ENCODE data around the gene NXNL1.

Gene NXNL1

DNA sequence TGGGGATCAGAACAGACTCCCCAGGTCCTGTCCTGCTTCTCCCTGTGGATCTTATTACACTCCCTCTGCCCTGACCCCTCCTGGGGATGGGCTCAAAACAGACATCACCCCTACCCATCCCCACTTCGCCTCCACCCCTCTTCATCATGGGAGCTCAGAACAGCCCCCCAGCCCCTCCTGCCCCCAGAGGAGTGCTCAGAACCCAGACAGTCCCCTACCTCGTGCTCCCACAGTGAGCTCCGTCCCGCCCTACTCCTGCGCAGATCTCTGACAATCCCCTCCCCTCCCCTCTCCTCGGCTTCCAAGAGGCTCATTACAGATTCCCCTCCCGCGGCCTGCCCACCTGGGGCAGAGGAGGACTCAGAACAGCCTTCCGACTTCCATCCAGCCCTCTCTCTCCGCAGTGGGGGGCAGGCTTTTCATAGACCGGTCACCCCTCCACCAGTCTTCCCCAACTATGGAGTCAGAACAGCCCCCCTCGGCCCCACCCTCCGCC lies 6.1 kb downstream of the NXNL1 start:
- DNase-seq = no peak

DNA sequence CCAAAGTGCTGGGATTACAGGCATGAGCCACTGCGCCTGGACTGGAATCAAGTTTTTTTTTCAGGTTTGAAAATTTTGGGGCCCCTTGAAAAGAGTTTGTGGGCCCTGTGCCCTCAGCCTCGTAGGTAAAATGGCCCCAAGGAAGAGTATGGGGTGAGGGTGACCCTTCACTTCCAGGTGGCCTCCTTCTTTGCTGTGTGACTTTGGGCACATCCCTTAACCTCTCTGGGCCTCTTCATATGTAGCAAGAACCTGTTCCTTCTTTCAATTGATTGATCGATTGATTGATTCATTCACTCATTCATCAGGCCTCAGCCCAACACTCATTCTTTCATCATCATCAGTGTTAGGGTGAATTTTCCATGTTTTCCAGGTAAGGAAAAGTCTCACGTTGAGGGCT lies 8.9 kb downstream of the NXNL1 start:
- no peak for DNase-seq

DNA sequence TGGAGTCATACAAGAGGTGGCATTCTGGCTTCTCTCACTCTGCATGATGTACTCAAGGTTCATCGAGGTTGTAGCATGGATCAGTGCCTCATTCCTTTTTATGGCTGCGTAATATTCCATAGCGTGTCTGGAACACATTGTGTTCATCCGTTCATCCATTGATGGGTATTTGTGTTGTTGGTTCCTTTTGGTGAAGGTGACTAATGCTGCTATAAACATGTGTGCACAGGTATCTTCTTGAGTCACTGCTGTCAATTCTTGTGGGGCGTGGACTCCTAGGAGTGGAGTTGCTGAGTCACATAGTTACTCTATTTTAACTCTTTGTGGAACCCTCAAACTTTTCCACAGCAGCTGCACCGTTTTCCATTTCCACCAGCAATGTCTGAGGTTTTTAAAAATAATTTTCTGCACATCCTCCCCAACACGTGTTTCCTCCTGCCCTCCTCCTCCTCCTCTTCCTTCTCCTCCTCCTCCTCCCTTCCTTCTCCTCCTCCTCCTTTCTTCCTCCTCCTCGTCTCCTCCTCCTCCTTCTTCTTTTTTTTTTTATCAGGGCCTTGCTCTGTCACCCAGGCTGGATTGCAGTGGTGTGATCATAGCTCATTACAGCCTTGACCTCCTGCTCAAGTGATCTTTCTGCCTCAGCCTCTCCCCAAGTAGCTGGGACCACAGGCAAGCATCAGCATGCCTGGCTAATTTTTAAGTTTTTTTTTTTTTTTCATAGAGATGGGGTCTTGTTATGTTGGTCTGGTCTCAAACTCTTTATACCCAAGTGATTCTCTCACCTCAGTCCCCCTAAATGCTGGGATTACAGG lies 10.3 kb downstream of the NXNL1 start:
- DNase-seq = no peak

DNA sequence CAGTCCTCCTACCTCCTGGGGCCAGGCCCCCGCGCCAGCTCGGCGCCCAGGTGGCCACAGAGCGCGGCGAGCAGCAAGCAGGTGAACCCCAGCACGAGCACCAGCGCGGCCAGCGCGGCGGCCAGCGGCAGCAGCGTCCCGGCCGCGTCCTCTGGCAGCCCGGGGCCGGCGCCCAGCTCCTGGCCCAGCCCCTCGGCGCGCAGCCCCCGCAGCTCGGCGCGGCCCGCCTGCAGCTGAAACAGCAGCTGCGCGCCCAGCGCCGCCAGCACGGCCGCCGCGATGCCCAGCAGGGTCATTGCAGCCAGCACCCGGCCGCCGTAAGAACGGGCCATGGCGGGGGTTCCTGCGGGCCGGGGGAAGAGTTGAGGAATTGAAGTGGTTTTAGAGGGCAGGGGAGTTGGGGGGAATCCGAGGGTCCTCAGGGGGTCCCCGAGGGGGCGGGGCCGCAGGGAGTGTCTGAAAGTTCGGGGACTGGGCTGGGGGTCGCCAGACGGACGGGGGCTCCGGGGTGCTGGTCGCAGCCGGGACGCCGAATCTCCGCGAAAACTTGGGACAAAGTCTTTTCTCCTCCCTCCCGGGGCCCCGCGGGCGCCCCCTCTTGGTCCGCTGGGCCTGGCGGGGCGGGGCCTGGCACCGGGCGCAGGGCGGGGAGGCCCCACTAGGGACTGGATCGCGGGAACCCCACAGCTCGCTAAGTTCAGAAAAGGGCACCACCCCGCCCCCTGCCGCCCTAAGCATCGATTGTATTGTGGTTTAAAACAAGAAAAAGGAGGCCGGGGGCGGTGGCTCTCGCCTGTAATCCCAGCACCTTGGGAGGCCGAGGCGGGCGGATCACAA lies 12.4 kb downstream of the NXNL1 start, which contains the start of gene TMEM221:
Gene TMEM221 (minus strand): TSS at position 538 of the 837 bp plus-strand sequence. CDS start 206 bp downstream, at position 332.
- no peak for DNase-seq

DNA sequence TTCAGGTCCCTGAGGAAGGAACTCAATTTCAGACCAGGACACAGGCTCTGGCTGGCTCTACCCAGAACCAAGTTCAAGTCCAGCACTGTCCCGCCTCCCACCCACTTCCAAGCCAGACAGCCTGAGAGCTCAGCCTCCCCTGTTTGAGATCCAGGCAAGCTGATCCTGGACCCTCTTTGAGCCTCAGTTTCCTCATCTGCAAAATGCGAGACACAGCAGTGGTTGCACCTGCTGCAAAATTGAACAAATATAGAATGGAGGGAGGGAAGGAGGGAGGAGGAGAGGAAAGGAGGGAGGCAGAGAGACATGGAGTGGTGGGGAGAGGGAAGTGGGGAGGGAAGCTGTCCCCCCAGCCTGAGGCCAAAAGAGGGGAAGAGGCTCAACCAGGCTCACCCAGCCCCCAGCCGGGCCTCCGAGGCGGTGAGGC lies 13.0 kb downstream of the NXNL1 start:
- DNase-seq = no peak

DNA sequence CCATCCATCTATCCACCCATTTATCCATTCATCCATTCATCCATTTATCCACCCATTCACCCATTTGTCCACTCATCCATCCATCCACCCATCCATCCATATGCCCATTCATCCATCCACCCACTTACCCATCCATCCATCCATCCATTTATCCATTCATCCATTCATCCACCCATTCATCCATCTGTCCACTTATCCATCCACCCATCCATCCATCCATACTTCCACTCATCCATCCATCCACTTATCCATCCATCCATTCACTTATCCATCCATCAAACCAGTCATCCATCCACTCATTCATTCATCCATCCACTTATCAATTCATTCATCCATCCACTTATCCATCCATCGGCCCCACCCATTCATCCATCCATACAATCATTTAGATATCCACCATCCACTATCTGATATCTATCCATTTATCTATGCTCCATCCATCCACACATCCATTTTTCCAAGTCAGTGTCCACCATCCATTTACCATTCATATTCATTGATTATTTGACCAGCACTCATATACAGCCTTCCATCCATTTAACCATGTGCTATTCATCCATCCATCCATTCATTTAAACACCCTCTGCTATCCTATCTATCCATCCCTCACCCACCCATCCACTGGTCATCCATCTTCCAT lies 15.1 kb downstream of the NXNL1 start:
- DNase-seq = no peak

DNA sequence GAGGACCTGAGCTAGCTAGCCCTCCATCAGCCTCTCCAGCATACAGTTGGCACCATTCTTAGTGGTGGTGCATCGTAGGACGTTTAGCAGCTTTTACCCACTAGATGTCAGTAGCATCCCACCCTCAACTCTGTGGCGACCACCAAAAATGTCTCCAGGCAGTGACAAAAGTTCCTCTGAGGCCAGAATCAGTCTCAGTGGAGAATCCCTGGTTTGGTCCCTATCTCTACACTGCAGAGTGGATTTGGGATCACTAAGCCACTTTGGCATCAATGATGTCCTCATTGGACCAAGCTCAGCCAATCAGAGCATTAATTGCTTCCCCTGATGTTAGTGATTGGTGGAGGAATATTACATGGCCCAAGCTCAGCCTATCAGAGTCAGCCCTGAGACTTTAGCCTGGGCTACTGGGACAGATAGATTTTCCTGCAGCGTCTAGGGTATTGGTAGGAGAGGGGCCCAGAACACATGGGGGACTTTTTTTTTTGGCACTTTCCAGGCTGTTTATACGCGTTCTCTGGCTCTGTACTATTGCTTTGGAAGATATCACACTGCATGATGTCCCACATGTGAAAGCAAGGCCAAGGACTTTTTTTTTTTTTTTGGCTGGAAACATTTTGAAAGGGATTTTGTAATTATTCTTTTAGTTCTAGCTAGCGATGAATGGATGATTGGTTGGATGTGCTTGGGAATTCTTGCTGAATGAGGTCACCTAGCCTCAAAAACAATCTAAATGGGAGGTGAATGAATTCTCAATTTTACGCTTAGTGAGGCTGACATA lies 19.3 kb downstream of the NXNL1 start:
- DNase-seq = no peak

DNA sequence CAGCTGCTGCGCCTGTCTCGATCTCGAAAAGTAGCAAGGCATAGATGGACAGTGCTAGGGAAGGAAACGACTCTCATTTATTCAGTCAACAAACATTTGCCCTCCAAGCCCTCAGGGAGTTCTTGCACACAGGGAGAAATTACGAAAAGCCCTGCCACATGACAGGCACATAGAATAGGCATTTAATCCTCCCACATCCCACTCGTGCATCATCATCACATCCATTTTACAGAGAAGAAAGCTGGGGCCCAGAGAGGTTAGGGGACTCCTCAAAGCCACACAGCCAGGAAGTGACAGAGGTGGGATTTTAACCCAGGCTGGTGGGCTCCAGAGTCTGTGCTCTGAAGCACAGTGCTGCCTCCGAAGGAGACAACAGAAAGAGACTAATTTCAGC lies 23.9 kb downstream of the NXNL1 start:
- DNase-seq = no peak

DNA sequence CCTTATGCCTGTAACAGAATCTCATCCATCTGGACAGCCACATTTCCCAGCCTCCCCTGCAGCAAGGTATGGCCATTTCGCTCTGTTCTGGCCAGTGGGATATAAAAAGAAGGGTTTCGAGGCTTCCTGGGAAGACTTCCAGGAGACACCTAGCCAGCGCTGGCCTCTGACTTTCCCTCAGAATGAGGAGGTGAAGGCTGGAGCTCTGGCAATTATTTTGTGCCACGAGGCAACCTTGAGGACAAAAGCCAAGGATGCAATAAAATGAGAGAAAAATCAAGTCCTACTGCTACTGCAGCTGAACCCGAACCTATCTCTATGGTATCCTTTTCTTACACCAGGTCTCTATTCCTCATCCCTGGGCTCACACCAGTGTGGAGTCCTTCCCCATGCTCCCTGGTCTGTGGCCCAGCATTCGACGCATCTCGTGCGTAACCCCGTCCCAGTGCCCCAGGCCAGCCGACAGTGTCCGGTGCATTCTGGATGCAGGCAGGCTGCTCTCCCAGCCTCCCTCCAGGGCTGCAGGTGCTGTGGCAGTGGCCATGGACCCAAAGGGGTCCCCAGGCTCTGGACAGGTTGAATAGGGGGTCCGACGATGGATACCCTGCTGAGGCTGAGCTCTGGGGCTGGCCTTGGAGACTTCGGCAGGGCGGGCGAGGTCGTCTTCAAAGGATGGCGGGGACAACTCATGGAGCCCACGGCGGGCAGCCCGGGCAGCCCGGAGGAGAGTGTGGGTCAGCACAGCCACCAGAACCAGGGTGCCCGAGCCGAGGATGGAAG lies 24.4 kb downstream of the NXNL1 start:
- no peak for DNase-seq

DNA sequence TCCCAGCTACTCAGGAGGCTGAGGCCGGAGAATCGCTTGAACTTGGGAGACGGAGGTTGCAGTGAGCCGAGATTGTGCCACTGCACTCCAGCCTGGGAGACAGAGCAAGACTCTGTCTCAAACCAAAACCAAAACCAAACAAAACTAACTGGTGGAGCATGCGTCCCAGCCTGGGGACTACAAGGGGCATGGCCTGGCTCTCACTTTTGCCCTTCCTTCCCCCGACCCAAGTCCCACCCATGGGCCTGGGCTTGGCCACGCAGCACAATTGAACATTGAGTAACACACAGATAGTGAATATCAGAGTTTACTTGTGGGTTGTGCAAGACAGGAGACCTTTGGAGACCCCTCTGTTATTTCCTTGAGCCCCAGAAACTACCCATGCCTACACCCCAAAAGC lies 25.5 kb downstream of the NXNL1 start:
- no peak for DNase-seq

DNA sequence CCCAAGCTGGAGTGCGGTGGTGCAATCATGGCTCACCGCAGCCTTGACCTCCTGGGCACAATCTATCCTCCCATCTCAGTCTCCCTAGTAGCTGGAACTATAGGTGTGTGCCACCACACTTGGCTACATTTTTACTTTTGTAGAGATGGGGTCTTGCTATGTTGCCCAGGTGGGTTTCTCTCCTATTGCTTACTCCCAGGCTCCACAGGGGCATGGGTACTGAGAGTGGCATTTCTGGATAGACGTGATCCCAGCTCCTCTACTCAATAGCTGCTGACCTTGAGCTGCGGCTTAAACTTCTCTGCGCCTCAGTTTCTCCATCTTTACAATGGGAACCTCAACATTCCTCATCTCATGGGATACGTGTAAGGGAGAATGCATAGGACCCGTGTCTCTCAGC lies 29.3 kb downstream of the NXNL1 start:
- no peak for DNase-seq

DNA sequence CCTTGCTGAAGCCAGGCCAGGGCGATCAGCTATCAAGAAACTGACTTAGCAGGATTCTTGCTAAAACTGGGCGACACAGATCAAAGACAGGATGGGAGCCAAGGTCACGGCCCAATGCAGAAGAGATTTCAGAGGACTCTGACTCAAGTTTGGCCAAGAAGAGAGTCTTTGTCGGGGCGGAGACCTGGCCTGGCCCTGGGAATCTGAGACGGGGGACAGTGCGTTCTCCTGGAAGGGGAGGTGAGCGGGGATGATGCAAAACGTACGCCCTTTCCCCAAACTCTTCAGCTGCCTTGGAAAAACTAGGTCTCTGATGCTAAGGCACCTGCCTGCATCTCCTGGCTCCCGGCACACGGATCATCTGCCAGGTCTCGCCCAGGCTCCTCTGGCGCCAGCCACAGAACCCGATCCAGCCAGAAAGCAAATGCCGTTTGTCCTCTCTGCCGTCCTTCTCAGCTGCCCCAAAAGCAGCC lies 31.0 kb downstream of the NXNL1 start:
- DNase-seq = no peak

DNA sequence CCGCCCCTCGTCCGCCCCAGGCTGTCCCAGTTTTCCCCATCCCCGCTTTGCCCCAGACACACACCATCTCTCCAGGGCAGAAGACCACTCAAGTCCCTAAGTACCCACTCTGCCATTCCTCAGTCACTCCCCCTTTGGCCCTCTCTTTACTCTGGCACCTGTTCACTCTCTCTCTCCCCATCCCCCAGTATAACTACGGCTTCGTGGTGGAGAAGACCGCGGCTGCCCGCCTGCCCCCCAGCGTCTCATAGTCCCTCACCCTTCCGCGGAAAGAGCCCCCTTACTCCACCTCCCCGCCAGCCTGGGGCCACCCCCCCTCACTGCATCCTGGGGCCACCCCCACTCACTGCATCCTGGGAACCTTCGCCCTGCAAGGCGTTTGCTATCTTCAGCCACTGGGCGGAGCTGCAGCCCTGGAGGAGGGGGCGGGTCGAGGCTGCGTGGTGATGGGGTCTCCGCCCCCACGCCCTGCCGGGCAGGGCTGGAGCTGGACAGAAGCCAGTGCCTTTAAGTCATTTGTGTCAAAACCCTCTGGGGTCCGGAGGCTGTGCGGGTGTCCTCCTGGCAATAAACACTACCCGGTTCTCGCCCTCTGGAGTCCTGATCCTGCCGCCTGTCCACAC lies 35.9 kb downstream of the NXNL1 start:
- no peak for DNase-seq

DNA sequence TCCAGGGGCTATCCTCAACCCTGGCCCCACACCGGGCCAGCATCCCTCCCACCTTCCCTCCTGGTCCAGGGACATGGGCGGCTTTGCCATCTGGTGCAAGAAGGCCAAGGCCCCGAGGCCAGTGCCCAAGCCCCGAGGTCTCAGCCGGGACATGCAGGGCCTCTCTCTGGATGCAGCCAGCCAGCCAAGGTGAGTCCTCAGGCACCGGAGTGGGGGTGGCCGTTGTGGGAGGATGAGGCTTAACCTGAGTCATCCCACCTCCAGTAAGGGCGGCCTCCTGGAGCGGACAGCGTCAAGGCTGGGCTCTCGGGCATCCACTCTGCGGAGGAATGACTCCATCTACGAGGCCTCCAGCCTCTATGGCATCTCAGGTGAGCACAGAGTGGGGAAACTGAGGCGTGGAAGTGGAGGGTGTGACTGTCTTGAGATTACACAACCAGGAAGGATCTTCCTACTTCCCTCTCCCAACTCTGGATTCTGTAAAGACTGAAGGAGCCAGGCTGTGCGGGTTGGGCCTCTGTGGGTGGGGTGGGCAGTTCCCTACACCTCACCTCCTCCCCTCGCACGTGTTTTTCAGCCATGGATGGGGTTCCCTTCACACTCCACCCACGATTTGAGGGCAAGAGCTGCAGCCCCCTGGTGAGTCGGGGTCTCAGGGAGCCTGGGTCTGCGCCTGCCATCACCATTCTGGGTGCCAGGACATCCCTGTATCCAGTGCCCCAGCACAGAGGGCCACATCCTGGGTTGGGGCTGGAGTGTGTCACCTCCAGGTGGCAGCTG lies 37.1 kb downstream of the NXNL1 start:
- no peak for DNase-seq

DNA sequence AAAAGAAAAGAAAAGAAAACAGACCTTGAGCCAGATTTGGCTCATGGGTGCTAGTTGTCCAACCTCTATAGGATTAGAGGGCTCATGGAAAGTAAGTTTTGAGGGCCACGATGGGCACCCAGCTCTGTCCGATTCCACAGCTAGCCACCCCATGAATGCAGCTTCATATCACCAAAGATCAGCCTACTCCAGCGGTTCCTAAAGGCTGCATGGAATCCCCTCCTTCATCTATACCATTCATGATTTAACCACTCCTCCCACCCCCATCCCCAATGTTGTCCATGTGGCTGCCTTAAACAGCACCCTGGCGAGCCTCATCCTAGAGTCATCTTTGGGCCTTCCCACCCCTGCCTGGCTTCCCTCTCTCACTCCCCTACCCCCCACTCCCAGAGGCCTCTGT lies 38.8 kb downstream of the NXNL1 start:
- DNase-seq = no peak

DNA sequence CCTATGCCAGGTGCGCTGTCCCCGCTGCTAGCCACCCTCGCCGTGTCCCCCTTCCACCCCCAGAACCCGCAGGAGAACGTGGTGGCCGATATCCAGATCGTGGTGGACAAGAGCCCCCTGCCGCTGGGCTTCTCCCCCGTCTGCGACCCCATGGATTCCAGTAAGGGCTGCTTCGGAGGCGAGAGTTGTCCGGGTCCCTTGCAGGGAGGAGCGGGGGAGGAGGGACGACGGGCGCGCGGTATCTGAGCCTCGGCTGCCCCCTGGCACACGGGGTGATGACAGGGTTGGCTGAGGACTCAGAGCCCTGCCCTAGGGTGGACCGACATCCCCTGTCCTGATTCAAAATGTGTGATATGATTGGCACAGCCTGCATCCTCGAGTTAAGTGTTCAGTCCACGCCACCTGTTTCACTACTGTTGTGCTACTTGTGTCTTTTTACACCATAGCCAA lies 40.2 kb downstream of the NXNL1 start:
- DNase-seq = no peak

DNA sequence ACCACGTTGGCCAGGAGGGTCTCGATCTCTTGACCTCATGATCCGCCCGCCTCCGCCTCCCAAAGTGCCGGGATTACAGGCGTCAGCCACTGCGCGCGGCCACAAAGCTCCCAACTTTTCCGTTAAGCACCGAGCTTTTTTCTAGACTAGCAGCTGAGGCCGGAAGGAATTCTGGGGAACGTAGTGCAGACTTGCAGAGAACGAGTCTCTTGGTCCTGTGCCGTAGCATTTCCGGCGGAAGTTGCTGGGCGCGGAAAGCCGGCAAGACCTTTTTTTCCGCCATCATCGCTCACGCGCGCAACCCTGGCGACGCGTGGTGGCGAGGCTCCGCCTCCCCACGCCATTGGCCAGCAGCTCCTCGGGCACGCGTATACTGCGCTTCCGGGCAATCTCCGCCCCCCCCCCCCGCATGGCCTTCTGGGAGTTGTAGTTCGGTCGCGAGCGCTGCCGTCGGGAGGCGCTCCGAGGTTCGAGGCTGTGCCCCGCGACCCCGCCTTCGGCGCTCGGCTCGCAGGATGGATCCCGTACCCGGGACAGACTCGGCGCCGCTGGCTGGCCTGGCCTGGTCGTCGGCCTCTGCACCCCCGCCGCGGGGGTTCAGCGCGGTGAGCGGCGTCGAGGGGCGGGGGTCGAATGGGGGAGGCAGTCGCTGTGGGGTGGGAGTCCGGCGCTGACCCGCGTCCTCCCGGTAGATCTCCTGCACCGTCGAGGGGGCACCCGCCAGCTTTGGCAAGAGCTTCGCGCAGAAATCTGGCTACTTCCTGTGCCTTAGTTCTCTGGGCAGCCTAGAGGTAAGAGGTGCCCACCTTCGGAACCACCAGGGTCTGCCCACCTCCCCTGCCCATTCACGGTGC lies 40.9 kb downstream of the NXNL1 start, which contains the start of gene MVB12A:
Gene MVB12A (plus strand): TSS at position 427 of the 854 bp plus-strand sequence. CDS start 89 bp downstream, at position 516.
- DNase-seq = peak; percentile 83

DNA sequence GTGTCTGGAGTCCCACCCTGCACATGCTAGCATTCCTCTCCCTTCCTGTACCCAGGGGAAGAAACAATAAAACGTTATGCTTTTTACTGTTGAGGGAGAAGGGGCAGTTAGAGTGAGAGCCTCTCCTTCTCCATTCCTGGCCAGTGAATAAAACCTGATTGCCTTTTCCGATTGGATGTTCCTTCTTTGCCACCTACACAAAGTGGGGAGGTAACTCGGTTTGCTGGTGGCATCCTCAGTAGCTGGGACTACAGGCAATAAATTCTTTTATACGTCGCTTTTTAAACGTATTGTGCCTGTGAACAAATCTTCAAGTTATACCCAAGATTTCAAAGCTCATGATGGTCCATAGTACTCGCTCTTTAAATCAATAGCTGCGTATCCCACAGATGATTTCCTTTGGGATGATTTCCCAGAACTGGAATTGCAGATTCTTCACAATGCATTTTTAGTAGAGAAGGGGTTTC lies 41.5 kb downstream of the NXNL1 start:
- no peak for DNase-seq

DNA sequence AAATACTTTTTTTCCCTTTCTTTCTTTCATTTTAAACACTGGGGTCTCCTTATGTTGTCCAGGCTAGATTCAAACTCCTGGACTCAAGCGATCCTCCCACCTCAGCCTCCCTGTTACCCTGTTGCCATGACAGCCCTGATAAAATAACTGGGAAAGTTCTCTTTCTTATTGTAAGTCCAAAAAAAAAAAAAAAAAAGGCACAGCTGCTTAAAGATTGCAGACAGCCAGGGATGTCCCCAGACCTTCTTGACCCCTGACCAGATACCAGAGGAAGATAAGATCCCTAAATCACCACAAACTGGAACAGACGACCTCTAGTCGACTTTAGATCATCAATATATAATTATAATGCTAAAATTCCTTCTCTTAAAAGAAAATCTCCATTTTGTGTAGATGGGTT lies 42.0 kb downstream of the NXNL1 start:
- no peak for DNase-seq

All from NCI-H526 treated with DMSO at 0.1 percent for 48 hours (cell line).